SH-SY5Y (cell line): Measurements from ENCODE around the gene TTLL9.

Source experiments
- GATA2 ChIP-seq: IDR thresholded peaks from 2 replicates; pipeline ENCODE4 v1.6.1; 2011; ENCODE audit warnings: mild to moderate bottlenecking, low read depth, low read length
- GATA3 ChIP-seq: IDR thresholded peaks from 2 replicates; pipeline ENCODE4 v1.6.1; 2011; ENCODE audit warnings: low read depth, mild to moderate bottlenecking, low read length, moderate library complexity

DNA sequence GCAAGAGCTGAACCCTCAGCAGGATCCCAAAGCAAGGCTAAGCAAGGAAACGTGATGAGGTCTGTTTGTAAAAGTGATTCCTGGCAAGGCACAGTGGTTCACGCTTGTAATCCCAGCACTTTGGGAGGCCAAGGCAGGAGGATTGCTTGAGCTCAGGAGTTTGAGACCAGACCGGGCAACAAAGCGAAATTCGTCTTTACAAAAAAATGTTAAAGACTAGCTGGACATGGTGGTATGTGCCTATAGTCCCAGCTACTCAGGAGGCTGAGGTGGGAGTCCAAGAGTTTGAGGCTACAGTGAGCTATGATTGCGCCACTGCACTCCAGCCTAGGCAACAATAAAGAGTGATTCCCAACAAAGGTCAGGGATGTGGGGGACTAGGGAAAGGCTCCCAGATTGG, 93.5 kb downstream of the TTLL9 start:
- no peak for TF ChIP-seq GATA2
- no peak for TF ChIP-seq GATA3
